HG03039 (cell line): Measurements from ENCODE around the gene ERICH3.

Experiments used
- ATAC-seq: cut with Tn5 transposase; IDR thresholded peaks from one replicate; pipeline ENCODE4 v1.9.1; 2021; ENCODE audit warnings: mild to moderate bottlenecking, moderate library complexity; ENCODE audit not compliant: unreplicated experiment

The ERICH3 gene, protein sequence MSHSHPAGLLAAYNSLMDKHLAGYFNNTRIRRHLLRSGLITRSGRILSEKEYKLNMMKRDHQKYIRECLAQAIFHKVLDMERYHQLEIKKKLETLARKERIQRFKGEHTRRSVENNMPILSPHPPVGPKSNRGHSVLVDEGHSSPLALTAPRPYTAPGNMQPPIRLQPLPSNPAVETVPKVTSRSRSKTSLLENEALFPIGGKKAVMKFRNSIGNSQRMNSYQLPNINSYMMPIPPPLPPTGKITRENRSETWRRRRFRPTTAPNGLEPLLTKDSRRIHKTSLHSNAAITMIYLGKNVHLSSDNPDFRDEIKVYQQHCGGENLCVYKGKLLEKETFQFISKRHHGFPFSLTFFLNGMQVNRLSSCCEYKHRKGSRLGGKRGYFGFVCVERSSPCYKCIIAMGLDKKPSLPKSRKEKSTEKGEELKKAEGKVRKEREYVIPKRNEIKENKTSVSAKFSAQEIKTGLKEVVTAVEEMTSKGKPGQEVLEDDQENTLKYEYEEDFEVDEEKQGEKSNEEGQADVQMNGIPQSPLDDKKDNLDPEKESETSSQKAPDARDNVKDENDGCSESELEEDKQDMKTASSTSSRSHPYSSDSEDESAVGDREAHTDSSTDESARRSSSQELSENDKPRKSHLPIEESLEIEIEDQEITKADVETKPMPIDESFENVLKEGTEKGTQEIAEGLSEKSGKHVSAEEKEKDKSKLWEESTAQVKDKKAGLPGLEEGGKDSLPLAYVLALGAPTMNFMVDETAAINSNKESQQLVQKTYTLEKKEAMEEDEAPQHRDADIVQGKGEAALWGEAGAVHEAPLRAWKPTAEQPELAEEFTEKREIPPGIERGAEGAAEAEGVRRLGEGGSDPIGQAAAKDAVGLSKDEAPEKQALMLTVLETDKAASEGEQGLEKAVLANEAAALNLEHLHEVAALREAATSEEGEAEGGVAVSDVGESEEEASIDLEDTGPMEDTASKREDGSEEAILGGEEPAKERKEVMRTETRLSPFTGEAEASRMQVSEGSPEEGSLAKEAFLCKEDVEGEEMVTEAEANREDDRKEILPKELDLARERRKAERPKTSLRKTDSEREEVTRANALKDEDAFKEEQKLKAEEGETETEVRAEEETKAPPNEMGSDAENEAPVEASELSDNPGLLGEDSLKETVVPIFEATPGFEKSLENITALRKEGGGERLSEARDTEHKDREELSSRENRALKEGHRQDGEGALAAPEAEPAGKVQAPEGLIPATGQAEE (N-terminal part only)

DNA sequence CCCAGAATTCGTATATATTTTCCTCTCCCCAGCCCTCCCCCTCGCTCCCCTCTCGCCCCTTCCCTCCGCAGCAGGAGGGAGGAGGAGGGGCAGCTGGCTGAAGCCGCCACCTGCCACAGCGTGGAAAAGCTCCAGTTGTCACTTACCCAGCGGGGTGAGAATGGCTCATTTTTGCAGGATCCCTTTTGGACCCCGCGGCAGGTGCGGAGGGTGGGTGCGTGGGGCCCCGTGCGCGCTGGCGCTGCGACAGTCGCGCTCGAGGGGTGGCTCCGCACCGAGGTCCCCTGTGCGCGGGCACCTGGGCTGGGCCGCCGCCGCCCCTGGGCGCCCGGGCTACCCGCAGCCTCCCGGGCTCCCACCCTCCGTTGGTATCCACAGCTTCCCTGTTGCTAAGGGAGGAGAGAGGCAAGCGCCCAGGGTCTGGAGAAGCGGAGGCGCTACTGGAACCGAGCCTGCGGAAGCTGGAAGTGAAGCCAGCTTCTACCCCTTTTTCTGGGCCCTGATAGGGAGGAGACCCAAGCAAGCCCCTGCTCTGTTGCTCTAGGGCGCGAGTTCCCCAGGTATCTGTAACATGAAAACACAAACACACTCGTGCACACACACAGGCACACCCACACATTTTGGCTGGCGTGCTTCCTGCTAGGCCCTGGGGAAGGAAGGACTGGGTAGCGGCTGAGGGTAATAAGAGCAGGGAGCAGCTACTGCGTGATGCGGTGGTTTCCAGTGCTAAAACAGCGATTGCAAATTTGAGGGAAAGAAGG lies at the start of gene ERICH3:
ERICH3 (minus strand) TSS at position 442 of the 761 bp plus-strand sequence; CDS start at position 169, 273 bp downstream.
- peak; percentile 49 for ATAC-seq

DNA sequence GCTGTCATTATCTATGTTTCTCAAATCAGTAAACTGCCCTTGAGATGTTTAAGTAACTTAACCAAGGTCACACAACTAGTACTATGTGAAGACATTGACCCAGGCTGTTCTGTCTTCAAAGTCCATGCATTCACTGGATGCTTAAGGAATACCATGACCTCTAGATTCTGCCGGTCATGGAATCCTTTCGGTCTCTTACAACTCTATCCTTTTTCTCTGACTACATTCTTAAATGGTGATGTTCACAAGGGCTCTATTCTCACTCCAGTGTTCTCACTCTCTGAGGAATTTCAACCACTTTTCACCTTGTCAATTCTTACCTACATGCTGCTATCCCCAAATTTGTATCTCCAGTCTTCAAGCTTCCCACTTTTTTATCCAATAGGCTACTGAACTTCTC lies 44.0 kb upstream of the ERICH3 start:
- no peak for ATAC-seq

DNA sequence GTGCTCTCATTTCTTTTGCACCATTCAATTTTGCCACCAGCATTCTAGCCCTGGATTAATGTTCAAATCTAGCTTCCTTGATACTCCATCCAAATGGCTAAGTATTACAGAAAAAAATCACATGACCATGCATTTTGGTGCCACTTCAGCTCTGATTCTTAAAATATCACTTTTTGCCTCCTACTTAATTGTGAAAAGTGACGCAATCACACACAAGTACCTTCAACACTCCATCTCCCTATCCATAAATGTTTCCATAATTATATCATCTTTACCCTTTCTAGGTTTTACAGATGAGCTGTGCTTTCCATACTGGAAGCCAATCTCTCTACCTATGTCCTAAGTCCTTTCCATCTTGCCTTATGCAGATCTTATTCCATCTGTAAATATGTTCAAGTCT lies 43.2 kb upstream of the ERICH3 start:
- no peak for ATAC-seq

DNA sequence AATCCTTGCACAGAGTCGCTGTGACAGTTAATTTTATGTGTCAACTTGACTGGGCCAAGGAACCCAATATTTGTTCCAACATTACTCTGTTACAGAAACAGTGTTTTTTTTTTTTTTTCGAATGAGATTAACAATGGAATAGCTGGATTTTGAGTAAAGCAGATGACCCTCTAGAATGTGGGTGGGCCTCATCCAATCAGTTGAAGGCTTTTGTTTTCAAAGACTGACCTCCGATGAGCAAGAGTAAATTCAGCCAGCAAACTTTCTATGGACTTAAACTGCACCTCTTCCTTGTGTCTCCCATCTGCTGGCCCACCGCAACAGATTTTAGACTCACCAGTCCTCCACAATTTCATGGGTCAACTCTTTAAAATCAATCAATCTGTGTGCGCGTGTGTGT lies 42.2 kb upstream of the ERICH3 start:
- no peak for ATAC-seq

DNA sequence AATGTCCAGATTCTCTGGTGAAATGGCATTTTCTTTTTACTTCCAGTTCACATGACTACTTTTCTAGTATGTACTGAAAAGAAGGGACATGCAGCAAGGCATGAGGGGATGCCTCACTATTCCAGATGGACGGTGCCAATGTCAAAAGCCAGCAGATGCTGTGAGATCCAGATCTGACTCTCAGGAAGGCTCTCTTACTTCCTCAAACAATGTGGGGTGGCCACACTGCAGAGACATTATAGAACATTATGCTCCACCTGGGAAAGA lies 41.6 kb upstream of the ERICH3 start:
- ATAC-seq, result peak; percentile 40

DNA sequence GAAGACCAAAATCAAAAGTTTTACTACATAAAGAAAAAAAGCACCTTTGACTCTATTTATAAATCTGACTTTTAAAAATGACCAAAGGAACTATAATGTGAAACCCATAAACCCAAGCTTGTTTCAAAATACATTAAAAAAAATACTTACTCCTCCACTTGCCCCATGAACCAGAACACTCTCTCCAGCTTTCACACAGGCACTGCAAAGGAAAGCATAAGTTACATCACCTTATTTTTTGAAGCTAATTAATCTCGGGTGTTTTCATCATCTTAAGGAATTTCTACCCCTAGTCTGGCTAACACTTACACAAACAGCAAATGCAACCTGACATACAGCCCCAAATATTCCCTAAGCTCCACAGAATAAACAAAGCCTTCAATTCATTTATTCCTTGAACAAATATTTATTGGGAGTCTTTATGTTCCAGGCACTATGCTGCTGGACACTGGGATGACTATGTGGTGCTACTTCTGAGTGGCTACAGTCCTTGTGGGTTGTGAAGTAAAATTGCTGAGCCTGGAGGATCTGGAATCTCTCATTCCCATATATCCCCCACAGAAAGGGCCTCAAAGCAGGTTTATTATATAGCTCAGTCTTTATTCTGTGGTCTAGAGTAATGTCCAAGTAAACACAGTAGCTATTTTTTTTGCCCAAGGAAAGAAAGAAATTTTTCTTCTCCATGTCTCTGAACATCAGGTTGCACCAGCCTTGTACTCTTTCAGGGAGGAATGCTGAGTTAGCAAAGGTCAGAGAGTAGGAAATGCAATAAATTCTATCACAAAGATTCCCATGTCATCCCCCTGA lies 41.0 kb upstream of the ERICH3 start:
- peak; percentile 70 for ATAC-seq

DNA sequence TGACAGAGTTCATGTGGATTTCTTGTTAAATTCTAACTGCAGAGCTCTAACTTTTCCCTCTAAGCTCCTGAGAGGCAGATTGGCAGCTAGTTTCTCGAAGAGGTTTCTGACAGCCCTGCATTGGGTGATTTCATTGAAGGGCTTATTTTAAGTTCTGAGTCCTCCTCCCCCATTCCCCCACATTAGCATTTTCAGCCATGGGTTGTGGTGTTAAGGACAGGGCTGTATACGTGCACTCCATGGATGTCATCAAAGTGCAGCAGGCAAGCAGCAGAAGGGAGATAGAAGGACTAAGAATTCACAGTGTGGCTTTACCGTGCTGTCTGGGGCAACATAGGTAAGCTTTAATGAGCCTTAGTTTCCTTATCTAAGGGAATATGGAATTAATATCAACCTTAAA lies 40.3 kb upstream of the ERICH3 start:
- no peak for ATAC-seq

DNA sequence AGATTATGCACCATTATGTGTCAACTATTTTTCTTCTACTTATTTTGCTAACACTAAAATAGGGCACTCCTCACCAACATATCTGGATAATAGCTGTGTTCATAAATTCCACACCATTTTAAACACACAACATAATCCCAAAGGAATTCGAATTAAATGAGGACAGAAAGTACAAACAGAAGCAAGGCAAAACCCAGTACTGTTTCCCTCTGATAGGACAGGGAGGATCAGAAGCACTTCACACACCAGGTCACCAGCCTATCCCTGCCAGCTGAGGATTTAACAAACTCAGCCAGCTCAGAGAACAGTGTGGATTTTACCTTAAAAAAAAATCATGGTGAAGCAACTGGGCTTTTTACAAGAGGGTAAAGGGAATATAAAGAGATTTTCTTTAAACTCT lies 39.3 kb upstream of the ERICH3 start:
- ATAC-seq, result no peak

DNA sequence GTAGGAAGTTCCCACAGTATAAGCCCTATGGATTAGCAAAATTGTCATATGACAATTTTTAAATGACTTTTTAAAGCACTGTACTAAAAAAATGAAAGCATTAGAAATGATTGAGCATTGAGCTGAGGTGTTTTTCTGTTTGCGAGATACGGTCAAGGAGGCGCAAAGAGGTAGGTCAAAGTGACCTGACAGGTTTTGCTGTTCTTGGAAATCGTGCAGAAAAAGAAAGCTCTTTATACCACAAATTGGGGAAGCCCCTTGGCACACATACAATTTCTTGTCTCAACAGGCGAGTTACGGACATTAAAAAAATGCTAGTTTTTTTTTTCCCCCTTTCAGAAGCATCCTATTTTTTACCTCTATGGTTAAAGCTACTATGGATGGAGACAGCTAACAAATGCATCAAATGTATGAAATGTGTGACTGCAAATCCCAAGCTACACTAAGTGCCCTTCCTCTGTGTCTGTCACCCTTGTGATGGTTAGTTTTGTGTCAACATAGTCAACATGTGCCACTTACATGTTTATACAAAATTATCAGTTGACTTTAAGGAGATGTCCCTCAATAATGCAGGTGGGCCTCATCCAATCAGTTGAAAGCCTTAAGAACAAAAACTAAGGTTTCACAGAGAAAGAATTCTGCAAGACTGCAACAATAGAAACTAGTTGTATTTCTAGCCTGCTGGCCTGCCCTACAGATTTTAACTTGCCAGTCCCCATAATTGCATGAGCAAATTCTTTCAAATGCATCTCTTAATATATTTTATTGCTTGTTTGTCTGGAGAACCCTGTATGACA lies 30.0 kb upstream of the ERICH3 start:
- ATAC-seq, result no peak

DNA sequence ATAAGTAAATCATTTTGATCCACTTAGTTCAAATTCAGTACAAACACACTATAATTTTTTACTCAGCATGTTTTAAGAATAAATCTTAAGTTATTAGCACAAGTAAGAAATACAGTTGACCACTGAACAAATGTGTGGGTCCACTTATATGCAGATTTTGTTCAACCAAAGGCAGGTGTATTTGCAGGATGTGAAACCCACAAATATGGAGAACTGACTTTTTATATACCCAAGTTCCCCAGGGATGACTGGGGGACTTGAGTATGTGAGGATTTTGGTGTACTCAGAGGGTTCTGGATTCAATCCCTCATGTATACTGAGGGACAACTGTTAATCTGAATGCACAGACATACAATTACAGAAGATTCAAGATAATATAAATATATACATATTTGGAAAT lies 25.7 kb upstream of the ERICH3 start:
- ATAC-seq, result no peak

DNA sequence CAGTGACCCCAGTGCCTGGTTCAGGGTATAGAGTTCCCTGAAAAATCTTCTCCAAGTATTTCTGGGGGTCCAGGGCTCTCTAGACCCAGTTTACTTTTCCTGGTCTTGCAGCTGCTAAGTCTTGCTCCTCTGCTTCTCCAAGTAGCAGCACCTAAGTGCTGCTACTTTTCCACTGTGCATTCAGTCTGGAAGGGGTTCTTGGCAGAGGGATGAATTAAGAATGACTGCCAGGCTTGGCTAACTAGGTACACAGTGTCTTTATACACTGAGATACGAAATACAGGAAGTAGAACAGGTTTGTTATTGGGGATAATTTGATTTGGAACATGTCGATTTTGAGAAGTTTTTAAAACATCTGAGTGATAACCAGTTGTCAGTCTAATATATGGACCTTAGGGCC lies 24.2 kb upstream of the ERICH3 start:
- no peak for ATAC-seq

DNA sequence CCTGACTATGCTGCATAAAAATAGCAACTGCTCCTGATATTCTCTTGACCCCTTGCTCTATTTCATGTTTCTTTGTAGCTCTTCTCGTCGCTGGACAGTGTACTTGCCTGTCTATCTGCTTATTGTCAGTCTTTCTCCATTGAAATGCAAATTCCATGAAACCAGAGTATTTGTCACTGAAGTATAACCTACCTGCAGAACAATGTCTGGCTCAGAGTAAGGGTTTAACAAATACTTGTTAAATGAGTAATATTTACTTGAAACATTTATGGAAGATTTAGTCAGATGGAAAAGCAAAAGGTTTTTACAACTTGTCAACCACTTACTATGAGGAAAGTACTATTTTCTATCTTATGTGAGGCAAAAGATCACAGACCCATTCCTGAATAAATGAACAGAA lies 19.9 kb upstream of the ERICH3 start:
- ATAC-seq, result no peak

DNA sequence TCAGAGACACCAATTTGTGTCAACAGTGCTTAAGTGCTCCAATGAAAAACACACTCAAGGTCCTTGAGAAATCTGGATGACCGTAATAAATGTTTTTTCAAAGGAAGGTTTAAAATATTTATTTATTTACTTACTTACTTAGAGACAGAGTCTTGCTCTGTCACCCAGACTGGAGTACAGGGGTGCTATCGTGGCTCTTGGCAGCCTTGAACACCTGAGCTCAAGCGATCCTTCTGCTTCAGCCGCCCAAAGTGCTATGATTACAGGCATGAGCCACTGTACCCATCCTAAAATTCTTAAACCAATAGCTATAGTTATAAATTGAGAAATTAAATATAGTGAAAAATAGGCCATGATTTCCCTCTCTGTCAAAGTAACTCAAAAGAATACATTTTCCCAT lies 17.3 kb upstream of the ERICH3 start:
- no peak for ATAC-seq

DNA sequence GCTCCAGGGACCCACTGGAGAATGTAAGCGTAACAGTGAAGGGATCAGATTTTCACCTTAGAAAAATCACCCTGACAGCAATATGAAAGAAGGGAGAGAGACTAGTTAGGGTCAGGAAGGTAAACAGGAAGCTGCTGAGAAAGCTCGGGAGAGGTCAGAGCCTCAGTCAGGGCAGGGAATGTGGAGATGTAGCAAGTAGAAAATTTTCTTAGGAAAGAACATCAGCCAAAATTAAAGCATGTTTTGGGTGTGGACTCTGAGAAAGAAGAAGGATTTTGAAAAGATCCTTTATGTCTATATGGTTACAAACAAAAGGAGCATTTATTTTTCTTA lies 16.7 kb upstream of the ERICH3 start:
- no peak for ATAC-seq

DNA sequence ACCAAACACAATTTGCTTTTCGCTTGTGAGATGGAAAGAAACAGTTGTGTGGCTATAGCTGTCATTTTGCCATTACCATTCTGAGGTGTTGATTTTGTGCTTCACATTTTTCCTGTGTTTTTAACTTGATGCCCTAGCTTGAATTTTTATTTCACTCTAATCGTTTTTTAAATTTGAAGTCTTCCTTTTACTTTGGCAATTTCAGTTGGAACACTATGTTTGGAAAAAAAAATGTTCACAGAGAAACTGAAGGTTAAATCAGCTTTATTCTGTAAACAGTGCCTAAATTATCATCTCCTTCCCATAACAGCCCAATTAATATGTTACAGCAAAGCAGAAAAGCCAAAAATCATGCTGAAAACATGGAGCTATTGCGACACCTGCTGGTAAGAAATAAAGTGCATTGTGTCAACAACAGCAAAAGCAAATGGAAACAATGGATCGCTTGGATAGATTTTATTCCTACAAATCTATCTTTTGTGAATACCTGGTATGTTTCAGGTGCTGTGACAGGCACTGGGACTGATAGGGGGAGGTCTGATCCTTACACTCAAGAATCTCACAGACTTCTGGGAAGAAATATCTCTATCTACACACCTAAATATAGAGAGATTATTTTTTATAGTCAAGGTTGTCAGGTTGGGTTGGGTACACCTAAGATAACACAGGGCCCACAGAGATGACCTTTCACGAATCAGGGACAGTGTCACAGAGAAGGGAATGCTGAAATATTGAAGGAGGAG lies 16.2 kb upstream of the ERICH3 start:
- no peak for ATAC-seq

DNA sequence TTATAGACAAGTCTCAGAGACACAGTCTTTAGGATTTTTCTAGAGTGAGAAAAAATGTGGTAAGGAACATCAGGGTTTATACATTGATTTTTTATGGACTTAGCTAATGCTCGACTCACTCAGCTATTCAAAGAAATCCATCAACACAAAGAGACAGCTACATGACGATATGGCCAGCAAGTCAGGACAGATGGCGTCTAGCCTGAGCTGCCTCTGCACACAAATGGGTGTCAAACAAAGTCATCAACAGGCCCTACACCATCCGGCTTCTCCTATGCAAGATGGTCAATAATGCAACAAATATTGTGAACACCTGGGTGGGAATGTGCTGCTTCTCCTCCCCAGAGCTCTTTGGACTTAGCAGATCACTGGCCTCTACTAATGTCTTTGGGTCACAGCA lies 13.3 kb upstream of the ERICH3 start:
- ATAC-seq, result no peak

DNA sequence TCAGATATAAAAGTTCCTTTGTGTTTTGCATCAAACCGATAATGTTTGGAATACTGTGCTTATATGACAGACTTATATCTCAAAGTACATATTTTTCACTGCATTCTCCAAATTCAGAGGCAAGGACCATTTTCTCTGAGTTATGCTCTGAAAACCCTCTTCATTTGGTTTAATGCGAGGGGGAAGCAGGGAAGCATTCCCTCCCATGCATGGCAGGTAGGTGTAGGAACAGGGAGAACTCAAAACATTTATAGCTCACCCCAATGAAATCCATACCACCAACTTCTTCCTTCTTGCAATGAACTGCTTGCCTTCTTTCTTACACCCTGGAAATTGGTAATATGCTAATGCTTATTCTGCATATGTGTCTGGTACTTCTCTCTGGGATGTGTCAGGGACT lies 10.7 kb upstream of the ERICH3 start:
- ATAC-seq, result no peak

DNA sequence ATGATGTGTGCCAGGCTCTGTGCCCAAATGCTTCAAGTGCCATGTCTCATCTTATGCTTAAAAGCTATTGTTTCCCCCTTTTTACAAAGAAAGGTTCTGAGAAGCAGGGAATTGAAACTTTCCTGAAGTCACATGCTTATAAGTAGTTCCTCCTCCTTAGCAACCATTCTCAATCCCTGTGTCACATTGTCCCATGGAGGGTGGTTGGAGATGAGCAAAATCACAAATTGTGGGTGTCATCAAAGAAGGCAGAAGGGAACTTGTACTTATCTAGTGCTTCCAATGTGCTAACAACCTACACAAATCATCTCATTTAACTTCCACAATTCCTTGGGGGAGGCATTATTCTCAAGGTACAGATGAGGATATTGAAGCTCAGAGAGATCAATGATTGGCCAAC lies 10.1 kb upstream of the ERICH3 start:
- ATAC-seq, result no peak

DNA sequence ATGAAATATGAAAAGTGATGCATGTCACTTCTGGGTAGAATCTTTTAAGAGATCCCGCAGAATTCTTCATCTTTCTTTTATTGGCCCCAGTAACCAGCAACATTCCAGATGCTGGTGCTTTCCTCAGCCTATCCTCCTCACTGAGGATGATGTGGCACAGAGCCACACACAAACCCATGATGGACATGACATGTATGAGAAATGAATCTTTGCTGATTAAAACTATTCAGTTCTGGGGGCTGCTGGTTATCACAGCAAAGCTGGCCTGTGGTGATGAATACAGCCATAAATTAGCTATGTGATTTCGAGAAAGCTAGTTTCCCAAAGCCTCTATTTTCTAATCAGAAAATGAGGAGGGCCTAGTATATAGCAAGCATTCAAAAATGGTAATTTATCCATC lies 8.3 kb upstream of the ERICH3 start:
- no peak for ATAC-seq
